Large intestine (tissue), 3 donors: ENCODE measurements around the gene STEAP1B. TPM values are rescaled to one million over a fixed set of nuclear protein-coding genes. Genes with fewer than 3 reads are reported as not detected.
A peak's percentile ranks its signal among the peaks of the same experiment; 100 is the strongest.

Experiments used
- DNase-seq, 2 donors: peaks; one replicate each; pipeline versions ENCODE4 v3.0.0 to v3.0.0-alpha.2; 2013
- H3K27ac ChIP-seq: one replicate; pipeline ENCODE4 v1.5.1; 2013; ENCODE audit warnings: low read length
- H3K27me3 ChIP-seq: 2 replicates; pipeline ENCODE4 v1.6.1; 2013; ENCODE audit warnings: low read length; ENCODE audit not compliant: control insufficient read depth, insufficient read depth
- H3K36me3 ChIP-seq: 2 replicates; pipeline ENCODE4 v1.6.1; 2013; ENCODE audit warnings: low read length; ENCODE audit not compliant: control insufficient read depth, insufficient read depth
- H3K4me1 ChIP-seq: one replicate; pipeline ENCODE4 v1.6.1; 2013; ENCODE audit warnings: low read length; ENCODE audit not compliant: control insufficient read depth, insufficient read depth
- H3K4me3 ChIP-seq: one replicate; pipeline ENCODE4 v1.5.1; 2013; ENCODE audit warnings: low read length
- H3K9me3 ChIP-seq: one replicate; pipeline ENCODE4 v1.6.1; 2013; ENCODE audit warnings: mild to moderate bottlenecking, low read depth, low read length, moderate library complexity; ENCODE audit not compliant: control insufficient read depth
- WGBS: methylation state at CpG from one replicate; pipeline ENCODE4 v1.1.5; 2013; ENCODE audit warnings: low lambda C conversion rate; ENCODE audit not compliant: insufficient coverage; 5-methylcytosine and 5-hydroxymethylcytosine counted together
- polyA plus RNA-seq: library from polyadenylated mRNA; unstranded; fragments of 120-200 nt; gene quantifications from one replicate; pipeline ENCODE4 v1.2.1, GENCODE V29; 2013

STEAP1B gene
- polyA plus RNA-seq, 1 donor = 1.5 TPM

DNA sequence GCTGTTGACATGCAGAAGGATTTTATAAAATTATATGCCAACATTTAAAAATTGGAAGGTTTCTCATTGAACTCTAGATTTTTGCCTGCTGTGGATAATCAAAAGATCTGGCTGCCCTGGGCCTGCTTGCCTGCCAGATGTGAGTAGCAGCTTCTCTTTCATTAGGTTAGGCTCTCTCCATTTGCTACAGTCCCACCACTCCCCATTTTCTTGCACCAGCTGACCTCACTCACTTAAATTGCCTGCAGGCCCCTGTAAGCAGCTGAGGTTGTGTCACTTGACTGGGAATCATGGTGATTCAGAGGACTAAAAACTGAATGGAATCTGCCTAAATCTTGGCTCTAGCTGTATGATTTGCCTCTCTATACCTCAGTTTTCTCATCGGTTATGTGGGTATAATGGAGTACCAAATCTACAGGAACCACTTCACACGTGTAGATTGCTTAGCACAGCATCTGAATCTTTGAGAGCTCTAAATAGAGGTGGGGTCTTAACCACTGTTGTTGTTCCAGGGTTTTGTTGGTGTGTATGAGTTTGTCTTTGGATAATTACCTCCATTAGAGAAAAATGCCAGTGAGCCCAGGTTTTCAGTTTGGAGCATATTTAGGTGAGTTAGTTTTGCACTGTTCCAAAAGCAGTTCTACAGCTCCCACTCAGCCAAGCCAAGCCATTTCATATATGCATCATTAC is 124.5 kb downstream of the STEAP1B start:
- Histone ChIP-seq H3K4me1 (peaks cover 11% of the 10 kb centered on the region), H3K4me3 (no peak overlapping the region), H3K36me3 (no peaks in the 10 kb centered on the region), H3K27ac (no peak overlapping the region), H3K9me3 (no peaks in the 10 kb centered on the region), H3K27me3 (no peaks in the 10 kb centered on the region)
- DNase-seq = no peak
- WGBS = no CpG with 5 or more reads among the region's 2 CpGs

DNA sequence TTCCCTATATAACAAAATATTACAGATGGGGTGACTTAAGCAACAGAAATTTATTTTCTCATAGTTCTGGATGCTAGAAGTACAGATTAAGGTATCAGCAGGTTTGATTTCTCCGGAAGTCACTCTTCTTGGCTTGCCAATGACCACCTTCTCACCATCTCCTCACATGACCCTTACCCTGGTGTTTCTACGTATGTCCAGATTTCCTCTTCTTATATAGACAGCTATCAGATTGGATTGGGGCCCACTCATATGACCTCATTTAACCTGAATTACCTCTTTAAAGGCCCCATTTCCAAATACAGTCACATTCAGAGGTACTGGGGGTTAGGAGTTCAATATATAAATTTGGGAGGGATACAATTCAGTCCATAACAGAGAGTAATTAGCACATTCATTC is 126.1 kb downstream of the STEAP1B start:
- Histone ChIP-seq H3K9me3 (no peaks in the 10 kb centered on the region), H3K36me3 (no peaks in the 10 kb centered on the region), H3K27me3 (no peaks in the 10 kb centered on the region), H3K4me1 (peaks cover 11% of the 10 kb centered on the region), H3K4me3 (no peak overlapping the region), H3K27ac (no peak overlapping the region)
- no CpG with 5 or more reads among the region's 2 CpGs for WGBS
- DNase-seq = no peak

DNA sequence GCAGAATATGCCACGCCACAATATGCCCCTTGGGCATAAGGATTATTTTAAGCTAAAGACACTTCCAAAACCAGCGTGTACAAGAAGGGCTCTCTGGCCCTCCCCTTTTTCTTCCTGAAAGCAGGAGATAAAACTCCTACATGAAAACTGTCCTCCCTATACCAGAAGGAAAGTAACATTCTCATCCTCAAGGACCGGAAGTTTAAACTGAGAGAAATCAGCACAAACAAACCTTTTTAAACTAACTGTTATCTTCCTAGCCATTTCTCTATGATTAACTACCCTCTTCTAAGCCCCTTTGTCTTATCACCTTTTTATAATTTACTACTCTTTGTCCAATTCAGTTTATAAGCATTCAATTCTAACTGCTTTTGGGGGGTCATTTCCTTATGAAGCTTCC is 126.6 kb downstream of the STEAP1B start:
- no peak for DNase-seq
- no peak overlapping the region for H3K4me3 ChIP-seq
- no peaks in the 10 kb centered on the region for H3K9me3 ChIP-seq
- no peak overlapping the region for H3K27ac ChIP-seq
- H3K4me1 ChIP-seq = peaks cover 7% of the 10 kb centered on the region
- WGBS = 40% methylated on average over 1 of the region's 3 CpGs
- no peaks in the 10 kb centered on the region for H3K27me3 ChIP-seq
- no peaks in the 10 kb centered on the region for H3K36me3 ChIP-seq

DNA sequence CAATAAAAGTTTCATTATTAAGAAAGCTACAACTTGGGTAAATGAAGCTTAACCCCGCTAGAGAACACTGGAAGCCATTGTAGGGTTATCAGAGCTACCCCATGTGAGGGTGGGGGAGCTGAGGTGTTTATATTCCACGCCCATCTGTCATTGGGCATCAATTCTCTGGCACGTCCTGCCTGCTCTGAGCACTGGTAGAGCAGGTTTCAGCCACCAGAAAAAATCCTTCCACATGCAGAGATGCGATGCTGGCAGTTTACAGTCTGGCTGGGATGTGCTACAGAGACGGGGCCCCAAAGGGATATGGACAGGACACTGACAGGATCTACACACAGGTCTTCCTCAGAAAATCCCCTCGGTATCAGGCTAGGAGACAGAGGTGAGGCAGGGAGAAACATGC is 127.1 kb downstream of the STEAP1B start:
- DNase-seq = peak in 1 of 2 donors; percentile 39
- Histone ChIP-seq H3K9me3 (no peaks in the 10 kb centered on the region), H3K4me1 (peaks cover 4% of the 10 kb centered on the region), H3K4me3 (no peak overlapping the region), H3K36me3 (no peaks in the 10 kb centered on the region), H3K27ac (no peak overlapping the region), H3K27me3 (no peaks in the 10 kb centered on the region)
- no CpG with 5 or more reads among the region's 6 CpGs for WGBS

DNA sequence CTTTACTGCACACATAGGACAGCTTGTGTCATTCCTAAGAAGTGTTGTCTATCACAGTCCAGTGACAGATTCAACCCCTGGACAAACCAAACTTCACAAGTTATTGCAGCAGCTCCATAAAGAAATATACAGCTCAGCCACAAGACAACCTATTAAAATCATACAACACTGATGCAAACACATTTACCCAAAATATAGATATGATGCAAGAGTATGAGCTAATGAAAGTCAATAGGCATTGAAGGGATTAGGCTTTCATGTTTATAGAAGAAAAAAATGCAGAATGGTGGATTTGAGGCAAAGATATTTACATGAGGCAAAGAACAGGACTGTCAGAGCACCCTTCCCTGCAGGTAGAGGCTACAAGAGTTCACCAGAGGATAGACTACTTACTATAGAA is 128.1 kb downstream of the STEAP1B start:
- no peaks in the 10 kb centered on the region for H3K4me1 ChIP-seq
- DNase-seq = no peak
- H3K9me3 ChIP-seq = no peaks in the 10 kb centered on the region
- no peak overlapping the region for H3K27ac ChIP-seq
- no peaks in the 10 kb centered on the region for H3K27me3 ChIP-seq
- no peak overlapping the region for H3K4me3 ChIP-seq
- H3K36me3 ChIP-seq = no peaks in the 10 kb centered on the region

Other genes starting within 250 kb of the STEAP1B start
- gene RAPGEF5, start 143.0 kb downstream of the STEAP1B start, polyA plus RNA-seq = 29.8 TPM
- gene IL6, start 227.0 kb upstream of the STEAP1B start, polyA plus RNA-seq = 2.1 TPM